GM21390 (cell line): Measurements from ENCODE around the gene DACT1.
"Not testable (repeated sequence)": the region's sequence is repeated elsewhere in the genome, so short reads cannot be mapped to it uniquely, and the experiment has no call there.

Experiments used
- ATAC-seq: cut with Tn5 transposase; IDR thresholded peaks from one replicate; pipeline ENCODE4 v1.9.1; 2021; ENCODE audit not compliant: unreplicated experiment

Gene DACT1, protein sequence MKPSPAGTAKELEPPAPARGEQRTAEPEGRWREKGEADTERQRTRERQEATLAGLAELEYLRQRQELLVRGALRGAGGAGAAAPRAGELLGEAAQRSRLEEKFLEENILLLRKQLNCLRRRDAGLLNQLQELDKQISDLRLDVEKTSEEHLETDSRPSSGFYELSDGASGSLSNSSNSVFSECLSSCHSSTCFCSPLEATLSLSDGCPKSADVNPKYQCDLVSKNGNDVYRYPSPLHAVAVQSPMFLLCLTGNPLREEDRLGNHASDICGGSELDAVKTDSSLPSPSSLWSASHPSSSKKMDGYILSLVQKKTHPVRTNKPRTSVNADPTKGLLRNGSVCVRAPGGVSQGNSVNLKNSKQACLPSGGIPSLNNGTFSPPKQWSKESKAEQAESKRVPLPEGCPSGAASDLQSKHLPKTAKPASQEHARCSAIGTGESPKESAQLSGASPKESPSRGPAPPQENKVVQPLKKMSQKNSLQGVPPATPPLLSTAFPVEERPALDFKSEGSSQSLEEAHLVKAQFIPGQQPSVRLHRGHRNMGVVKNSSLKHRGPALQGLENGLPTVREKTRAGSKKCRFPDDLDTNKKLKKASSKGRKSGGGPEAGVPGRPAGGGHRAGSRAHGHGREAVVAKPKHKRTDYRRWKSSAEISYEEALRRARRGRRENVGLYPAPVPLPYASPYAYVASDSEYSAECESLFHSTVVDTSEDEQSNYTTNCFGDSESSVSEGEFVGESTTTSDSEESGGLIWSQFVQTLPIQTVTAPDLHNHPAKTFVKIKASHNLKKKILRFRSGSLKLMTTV

GRCh38 chr14:58637391-58638230 is at the start of gene DACT1:
DACT1 (plus strand) TSS chr14:58637962; CDS start chr14:58638203, 241 bp downstream.
- peak; percentile 42 for ATAC-seq

- not testable (repeated sequence) for ATAC-seq
These were observed 49.4 kb upstream of the DACT1 start for GRCh38 chr14:58588321-58588720.

- ATAC-seq = no peak
These were observed 43.8 kb upstream of the DACT1 start for GRCh38 chr14:58593977-58594376.

GRCh38 chr14:58597041-58597440 is 40.7 kb upstream of the DACT1 start:
- no peak for ATAC-seq

DNA sequence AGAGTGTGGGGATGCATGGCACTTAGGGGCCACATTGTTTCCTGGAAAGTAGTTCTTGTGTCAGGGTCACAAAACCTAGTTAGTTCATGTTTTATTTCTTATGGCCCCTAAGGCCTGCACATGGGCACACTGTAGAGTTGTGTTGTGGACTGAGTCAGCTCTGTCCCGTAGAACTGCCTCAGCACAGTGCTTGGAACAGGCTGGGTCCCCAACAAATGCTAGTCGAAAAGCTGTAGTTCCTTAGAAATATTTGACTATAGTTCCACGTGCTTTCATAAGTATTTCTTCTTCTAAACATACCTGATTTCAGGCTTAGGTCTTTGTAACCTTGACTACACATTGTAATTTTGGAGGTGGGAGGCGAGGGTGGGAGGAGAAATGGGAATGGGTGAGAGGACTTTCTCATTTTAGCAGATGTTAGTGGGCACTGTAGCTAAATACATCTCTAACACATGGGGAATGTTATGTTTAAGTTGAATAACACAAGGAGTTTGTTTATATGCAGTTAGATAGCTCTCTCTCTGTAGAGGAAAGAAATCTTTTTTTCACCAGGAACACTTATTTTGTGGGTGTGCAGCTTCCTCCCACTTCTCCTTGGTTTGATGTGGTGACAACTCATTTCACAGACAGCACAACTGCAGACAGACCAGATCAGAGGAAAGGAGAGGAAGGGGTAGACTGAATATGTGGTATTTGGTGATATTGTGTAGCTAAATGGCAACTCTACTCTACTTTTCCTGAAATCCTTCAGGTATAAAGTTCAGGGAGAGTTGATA is 39.5 kb upstream of the DACT1 start:
- no peak for ATAC-seq

DNA sequence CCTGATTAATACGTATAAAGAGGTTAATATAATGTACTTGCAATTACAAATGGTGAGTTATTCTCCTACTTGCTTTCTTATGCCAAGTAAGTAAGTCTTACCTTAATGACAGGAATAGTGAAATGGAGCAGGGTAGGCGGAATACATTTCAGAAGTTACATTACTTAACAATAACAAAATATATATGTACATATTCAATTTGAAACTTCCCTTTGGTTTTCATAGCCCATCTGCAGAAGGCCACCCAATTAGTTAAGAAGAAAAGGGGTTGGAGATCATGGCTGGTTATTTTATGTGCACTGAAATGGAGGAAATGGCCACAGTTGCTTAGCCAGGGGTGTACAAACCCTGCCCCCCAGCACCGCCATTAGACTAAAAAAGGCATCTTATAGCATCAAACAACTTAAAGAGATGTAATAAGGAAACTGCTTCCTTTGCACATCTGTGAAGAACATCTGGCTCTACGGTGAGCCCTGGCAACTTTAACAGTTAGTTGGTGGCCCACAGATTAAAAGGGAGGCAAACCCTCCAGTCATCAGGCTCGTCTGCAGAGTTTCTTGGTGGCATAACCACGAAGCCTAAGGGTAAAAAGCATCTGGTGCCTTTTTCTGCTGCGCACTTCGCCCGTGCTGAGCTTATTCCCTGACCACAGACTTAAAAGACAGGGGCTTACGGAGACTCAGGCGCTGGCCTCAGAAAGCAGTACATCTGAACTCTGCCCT is 38.8 kb upstream of the DACT1 start:
- no peak for ATAC-seq

DNA sequence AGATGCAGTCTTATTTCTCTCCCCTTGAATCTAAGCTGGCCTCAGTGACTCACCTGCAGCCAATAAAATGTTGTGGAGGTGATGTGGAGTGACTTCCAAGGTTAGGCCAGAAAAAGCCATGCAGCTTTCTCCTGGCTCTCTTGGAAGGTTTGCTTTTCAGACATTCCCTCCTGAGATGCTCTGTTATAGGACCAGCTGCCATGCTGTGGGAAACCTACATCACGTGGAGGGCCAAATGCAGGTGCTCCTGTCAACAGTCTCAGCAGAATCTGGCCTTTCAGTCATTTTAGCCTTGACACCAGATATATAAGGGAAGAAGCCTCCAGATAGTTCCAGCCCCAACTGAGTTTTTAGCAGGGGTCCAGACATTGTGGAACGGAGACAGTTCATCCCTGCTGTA is 38.1 kb upstream of the DACT1 start:
- ATAC-seq = no peak

- no peak for ATAC-seq
These were observed 32.3 kb upstream of the DACT1 start for GRCh38 chr14:58605465-58605864.

- no peak for ATAC-seq
These were observed 30.4 kb upstream of the DACT1 start for GRCh38 chr14:58607131-58607951.

- ATAC-seq = no peak
These were observed 29.8 kb upstream of the DACT1 start for GRCh38 chr14:58607952-58608317.

- no peak for ATAC-seq
These were observed 20.1 kb upstream of the DACT1 start for GRCh38 chr14:58617619-58618018.

DNA sequence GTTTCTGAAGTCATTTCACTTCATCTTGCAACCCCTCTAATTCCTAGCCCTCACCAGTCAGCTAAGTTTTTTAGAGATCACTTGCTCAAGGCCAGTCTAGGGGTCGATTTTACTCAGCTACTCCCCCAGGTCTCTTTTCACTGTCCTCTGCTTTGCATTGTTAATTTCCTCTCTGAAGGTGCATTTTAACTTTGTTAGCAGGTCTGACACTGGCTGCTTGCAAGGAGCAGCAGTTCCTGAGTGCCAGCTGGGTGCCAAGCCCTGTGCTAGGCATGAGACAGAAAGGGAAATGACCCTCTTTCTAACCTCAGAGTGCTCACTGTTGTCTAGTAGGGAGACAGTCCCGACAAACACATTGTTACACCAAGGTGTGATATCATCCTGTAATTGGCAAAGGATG is 17.8 kb upstream of the DACT1 start:
- ATAC-seq = no peak

DNA sequence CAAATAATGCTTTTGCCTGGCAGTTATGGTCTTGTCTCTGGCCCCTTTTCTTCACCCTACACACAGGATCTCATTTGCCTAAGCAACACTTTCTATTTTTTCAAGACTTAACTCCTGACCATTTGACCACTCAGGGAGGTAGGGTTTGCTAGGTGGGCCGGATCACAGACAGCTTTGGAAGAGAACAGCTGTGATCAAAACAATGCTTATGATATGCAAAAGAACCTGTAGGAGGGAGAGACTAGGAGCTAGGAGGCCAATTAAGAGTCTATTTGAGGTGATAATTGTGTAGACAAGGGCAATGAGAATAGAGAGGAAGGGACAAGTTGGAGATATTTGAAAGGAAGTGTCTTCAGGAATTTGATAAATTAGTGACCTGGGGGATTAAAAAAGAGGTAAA is 12.3 kb upstream of the DACT1 start:
- no peak for ATAC-seq

GRCh38 chr14:58626431-58626831 is 11.3 kb upstream of the DACT1 start:
- ATAC-seq = no peak

- no peak for ATAC-seq
These were observed 9.4 kb upstream of the DACT1 start for GRCh38 chr14:58628406-58628805.

GRCh38 chr14:58629281-58629680 is 8.5 kb upstream of the DACT1 start:
- no peak for ATAC-seq

DNA sequence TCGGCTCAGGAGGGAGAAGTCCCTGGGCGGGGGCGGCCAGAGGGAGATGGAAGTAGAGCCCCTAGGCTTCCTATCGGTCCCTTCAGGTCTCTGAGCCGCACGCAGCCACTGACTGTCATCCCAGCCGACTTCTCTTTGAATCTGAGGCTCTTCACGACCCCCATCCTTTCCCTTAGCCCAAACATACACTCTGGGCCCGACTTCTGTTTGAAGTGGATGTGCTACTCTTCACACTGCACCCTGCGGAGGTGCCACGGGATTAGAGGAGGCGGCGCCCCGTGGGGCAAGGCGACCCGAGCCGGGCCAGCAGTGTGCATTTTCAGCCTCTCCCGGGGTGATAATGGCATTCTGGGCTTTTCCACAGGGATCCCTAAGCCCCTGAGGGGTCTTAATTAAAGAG is 6.0 kb upstream of the DACT1 start:
- no peak for ATAC-seq

DNA sequence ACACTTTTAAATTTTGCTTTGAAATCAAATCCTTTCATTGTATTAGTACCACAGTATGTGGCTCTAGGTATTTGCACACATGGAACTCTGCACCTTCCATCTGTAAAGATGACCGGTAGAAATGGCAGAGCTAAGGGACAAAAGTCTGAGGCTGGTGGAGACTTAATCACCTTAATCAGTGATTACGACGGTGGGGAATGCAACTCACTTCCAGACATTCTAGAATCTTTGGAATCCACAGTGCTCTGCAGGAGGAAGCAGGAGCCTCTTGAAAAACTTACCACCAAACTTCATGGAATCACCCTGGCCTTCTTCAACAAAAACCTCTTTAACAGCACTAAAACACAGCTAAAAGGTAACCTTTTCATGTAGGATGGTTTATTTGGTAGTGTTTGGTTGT is 3.9 kb upstream of the DACT1 start:
- ATAC-seq = no peak

DNA sequence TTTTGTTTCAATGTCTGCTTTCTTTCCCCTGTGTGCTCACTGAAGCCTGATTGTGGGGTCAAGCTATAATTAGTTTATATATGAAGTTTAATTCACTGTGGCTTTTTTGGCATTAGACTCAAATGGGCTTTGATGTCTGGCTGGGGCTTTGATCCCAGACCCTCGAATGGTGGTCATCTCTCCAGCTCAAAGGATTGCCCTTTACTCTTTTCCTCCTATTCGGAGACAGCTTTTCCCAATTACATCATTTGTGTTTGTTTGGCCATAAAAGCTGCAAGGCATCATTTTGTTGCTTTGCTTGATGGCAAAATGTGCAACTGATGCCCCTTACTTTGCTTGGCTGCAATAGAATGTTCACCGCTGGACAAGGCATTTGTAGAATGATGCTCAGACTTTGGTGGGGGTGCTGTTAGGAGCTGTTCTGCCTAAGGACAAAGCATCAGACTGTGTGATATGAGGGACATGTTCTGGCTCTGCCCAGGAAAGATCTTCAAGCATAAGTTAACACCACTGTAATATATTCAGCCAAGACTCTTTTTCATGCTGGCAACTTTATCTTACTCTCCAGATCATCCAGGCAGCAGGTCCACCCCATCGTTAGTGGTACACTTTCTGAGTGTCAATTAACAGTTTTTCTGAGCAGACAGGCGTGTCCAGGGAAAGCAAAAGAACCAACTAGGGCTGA is 3.2 kb upstream of the DACT1 start:
- no peak for ATAC-seq
